ENCODE results near the gene PCSK7.

DNA sequence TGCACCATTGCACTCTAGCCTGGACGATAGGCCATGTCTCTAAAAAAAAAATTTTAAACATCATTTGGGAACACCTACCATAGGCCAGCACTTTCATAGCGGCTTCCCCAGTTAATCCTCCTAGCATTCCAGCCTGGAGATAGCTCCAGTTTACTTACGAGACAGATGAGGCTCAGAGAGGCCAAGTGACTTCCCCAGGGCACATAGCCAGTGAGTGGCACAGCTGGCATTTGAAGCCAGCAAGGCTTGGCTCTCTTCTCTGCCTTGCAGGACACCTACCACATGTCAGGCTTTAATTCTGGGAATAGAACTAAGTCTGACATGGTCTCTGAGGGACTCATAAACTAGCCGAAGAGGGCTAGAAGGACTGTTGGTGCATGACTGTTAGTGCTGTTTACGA is 37.6 kb downstream of the PCSK7 start:
- TF ChIP-seq CTCF (conservative IDR thresholded peaks at IDR 0.05; ENCODE audit: low read length) (no peak), EZH2phosphoT487 (IDR thresholded peaks at IDR 0.05; ENCODE audit: borderline replicate concordance) (no peak)

Data from Loucy (cell line).